H1 (cell line): ENCODE measurements around the gene EGFR. TPM values are rescaled to one million over a fixed set of nuclear protein-coding genes. Genes with fewer than 3 reads are reported as not detected.

ENCODE experiments used
- CTCF ChIA-PET: fragments of 300-600 bp; sonication (Branson Sonifier 250); formaldehyde crosslinking; loops from one replicate; lab custom pipeline; 2021; ENCODE audit not compliant: partially characterized antibody; lab: Charles Lee
- POLR2A ChIA-PET: fragments of 300-600 bp; sonication (Branson Sonifier 250); formaldehyde crosslinking; loops from one replicate; lab custom pipeline; 2021; ENCODE audit warnings: inconsistent platforms; ENCODE audit not compliant: partially characterized antibody; lab: Charles Lee
- DNase-seq, 2 experiments: peaks; one replicate each; pipeline versions ENCODE4 v3.0.0 to v3.0.0-alpha.2; 2010 to 2022; ENCODE audit warnings: low spot score in 2 of 2, low read depth in 1 of 2, mixed read lengths in 1 of 2
- FAIRE-seq: peaks from 2 replicates; lab custom pipeline; 2011; peaks lifted over from hg19 to GRCh38; lab: Jason Lieb, UNC
- H2AFZ ChIP-seq: 2 replicates; pipeline ENCODE4 v1.8.1; 2012; ENCODE audit warnings: low read length, inconsistent platforms
- H2AK5ac ChIP-seq: 2 replicates; pipeline ENCODE4 v1.6.1; 2013; ENCODE audit warnings: low read depth, low read length
- H2BK120ac ChIP-seq: replicated peaks from 2 replicates; pipeline ENCODE3; 2013; ENCODE audit warnings: low read depth, low read length, inconsistent platforms
- H2BK12ac ChIP-seq: 2 replicates; pipeline ENCODE4 v1.6.1; 2013; ENCODE audit warnings: low read depth, low read length
- H2BK15ac ChIP-seq: 2 replicates; pipeline ENCODE4 v1.6.1; 2013; ENCODE audit warnings: low read length
- H2BK20ac ChIP-seq: 2 replicates; pipeline ENCODE4 v1.6.1; 2013; ENCODE audit warnings: low read length
- H2BK5ac ChIP-seq: 2 replicates; pipeline ENCODE4 v1.6.1; 2013; ENCODE audit warnings: low read depth, low read length
- H3K14ac ChIP-seq: 2 replicates; pipeline ENCODE4 v1.6.1; 2013; ENCODE audit warnings: inconsistent platforms; ENCODE audit not compliant: insufficient read length
- H3K18ac ChIP-seq: 2 replicates; pipeline ENCODE4 v1.6.1; 2013; ENCODE audit warnings: low read length; ENCODE audit errors: extremely low read depth
- H3K23ac ChIP-seq: 2 replicates; pipeline ENCODE4 v1.6.1; 2013; ENCODE audit warnings: inconsistent platforms; ENCODE audit not compliant: insufficient read length
- H3K23me2 ChIP-seq: 2 replicates; pipeline ENCODE4 v1.6.1; 2013; ENCODE audit warnings: low read depth, low read length
- H3K27ac ChIP-seq: 2 replicates; pipeline ENCODE4 v1.6.1; 2011; ENCODE audit warnings: low read depth, low read length, inconsistent platforms
- H3K27me3 ChIP-seq, 4 experiments: replicated peaks in 1 of 4; 1 replicate in 1 of 4; 2 replicates in 3 of 4; pipeline versions ENCODE4 v1.6.1 to v1.8.1; 2011 to 2013; ENCODE audit warnings: low read length in 3 of 4, mild to moderate bottlenecking in 3 of 4, inconsistent platforms in 2 of 4, mixed read lengths in 2 of 4, moderate library complexity in 1 of 4; ENCODE audit not compliant: control insufficient read depth in 3 of 4, insufficient read depth in 3 of 4; ENCODE audit errors: extremely low read depth in 1 of 4
- H3K36me3 ChIP-seq, 4 experiments: 2 replicates each; pipeline versions ENCODE4 v1.6.1 to v1.8.1; 2011 to 2013; ENCODE audit warnings: mild to moderate bottlenecking in 4 of 4, low read length in 3 of 4, moderate library complexity in 2 of 4, control low read depth in 1 of 4, inconsistent platforms in 1 of 4; ENCODE audit not compliant: insufficient read depth in 4 of 4, control insufficient read depth in 2 of 4
- H3K4ac ChIP-seq: replicated peaks from 2 replicates; pipeline ENCODE3; 2013; ENCODE audit warnings: low read length, low read depth, mixed read lengths, inconsistent platforms; ENCODE audit not compliant: insufficient read length
- H3K4me1 ChIP-seq, 4 experiments: replicated peaks in 1 of 4; 1 replicate in 1 of 4; 2 replicates in 3 of 4; pipeline versions ENCODE4 v1.6.1 to v1.8.1; 2011 to 2013; ENCODE audit warnings: low read length in 3 of 4, inconsistent platforms in 2 of 4, mixed read lengths in 1 of 4; ENCODE audit not compliant: insufficient read depth in 4 of 4, control insufficient read depth in 3 of 4
- H3K4me2 ChIP-seq, 2 experiments: 2 replicates each; pipeline versions ENCODE4 v1.6.1 to v1.8.1; 2011 to 2013; ENCODE audit warnings: low read depth in 2 of 2, low read length in 2 of 2, control low read depth in 1 of 2, inconsistent platforms in 1 of 2, mild to moderate bottlenecking in 1 of 2; ENCODE audit not compliant: insufficient read depth in 1 of 2
- H3K4me3 ChIP-seq, 4 experiments: fragments of 200-600, 300-600 bp in 1 of 4; sonication (generic), shearing (Covaris generic), sonication (Bioruptor Twin) in 1 of 4; 2 replicates each; pipeline versions ENCODE4 v1.5.1 to v1.8.1; 2011 to 2016; ENCODE audit warnings: low read length in 4 of 4, low read depth in 3 of 4, control low read depth in 2 of 4, inconsistent platforms in 2 of 4, mild to moderate bottlenecking in 2 of 4, mixed read lengths in 1 of 4, moderate library complexity in 1 of 4; ENCODE audit not compliant: insufficient read depth in 2 of 4; ENCODE audit errors: extremely low read depth in 1 of 4
- H3K56ac ChIP-seq: replicated peaks from 2 replicates; pipeline ENCODE3; 2013; ENCODE audit warnings: low read depth, mild to moderate bottlenecking, mixed read lengths, low read length, inconsistent platforms; ENCODE audit not compliant: insufficient read length
- H3K79me1 ChIP-seq: 2 replicates; pipeline ENCODE4 v1.6.1; 2013; ENCODE audit warnings: low read depth, low read length, control low read depth
- H3K79me2 ChIP-seq, 2 experiments: 2 replicates each; pipeline versions ENCODE4 v1.6.1 to v1.8.1; 2012 to 2013; ENCODE audit warnings: low read length in 2 of 2, mild to moderate bottlenecking in 2 of 2, inconsistent platforms in 1 of 2; ENCODE audit not compliant: insufficient read depth in 2 of 2, control insufficient read depth in 1 of 2
- H3K9ac ChIP-seq, 4 experiments: replicated peaks in 1 of 4; 1 replicate in 1 of 4; 2 replicates in 3 of 4; pipeline versions ENCODE4 v1.6.1 to v1.8.1; 2011 to 2013; ENCODE audit warnings: low read depth in 3 of 4, low read length in 3 of 4, control low read depth in 2 of 4, mild to moderate bottlenecking in 2 of 4, moderate library complexity in 2 of 4, inconsistent platforms in 1 of 4; ENCODE audit errors: extremely low read depth in 1 of 4
- H3K9me3 ChIP-seq, 2 experiments: 2 replicates each; pipeline versions ENCODE4 v1.6.1 to v1.8.1; 2012 to 2013; ENCODE audit warnings: mild to moderate bottlenecking in 2 of 2, moderate library complexity in 2 of 2, control low read depth in 1 of 2, inconsistent platforms in 1 of 2, low read depth in 1 of 2, low read length in 1 of 2, mixed read lengths in 1 of 2; ENCODE audit not compliant: insufficient read depth in 2 of 2
- H4K20me1 ChIP-seq, 2 experiments: replicated peaks in 1 of 2; 2 replicates each; pipeline versions ENCODE3 to v1.8.1; 2011 to 2013; ENCODE audit warnings: inconsistent platforms in 2 of 2, low read length in 2 of 2, mild to moderate bottlenecking in 1 of 2; ENCODE audit not compliant: insufficient read depth in 2 of 2, control insufficient read depth in 1 of 2
- H4K5ac ChIP-seq: 2 replicates; pipeline ENCODE4 v1.6.1; 2013; ENCODE audit warnings: low read length, low read depth, mixed read lengths, inconsistent platforms; ENCODE audit not compliant: insufficient read length
- H4K8ac ChIP-seq: 2 replicates; pipeline ENCODE4 v1.8.0; 2013; ENCODE audit warnings: mild to moderate bottlenecking, moderate library complexity, low read length, inconsistent platforms; ENCODE audit not compliant: insufficient read depth; ENCODE audit errors: extremely low read depth
- H4K91ac ChIP-seq: replicated peaks from 2 replicates; pipeline ENCODE3; 2013; ENCODE audit warnings: low read length, mixed read lengths, inconsistent platforms; ENCODE audit not compliant: insufficient read length
- CTBP2 ChIP-seq: IDR thresholded peaks from 2 replicates; pipeline ENCODE4 v1.7.0; 2011; ENCODE audit warnings: borderline replicate concordance, mild to moderate bottlenecking, moderate library complexity, mixed read lengths, low read length; ENCODE audit not compliant: insufficient read depth, insufficient read length
- CTCF ChIP-seq, 3 experiments: IDR thresholded peaks; 1 replicate in 2 of 3; 2 replicates in 1 of 3; pipeline versions ENCODE4 v1.5.1 to v1.6.1; 2011; ENCODE audit warnings: low read length in 3 of 3, mild to moderate bottlenecking in 3 of 3, inconsistent platforms in 2 of 3, low read depth in 1 of 3, moderate library complexity in 1 of 3; ENCODE audit not compliant: insufficient read depth in 1 of 3; ENCODE audit errors: control extremely low read depth in 1 of 3
- HDAC2 ChIP-seq, 2 experiments: fragments of 300-600 bp in 1 of 2; sonication (generic) in 1 of 2; IDR thresholded peaks; 2 replicates each; pipeline ENCODE4 v1.6.1; 2011 to 2012; ENCODE audit warnings: low read depth in 2 of 2, low read length in 2 of 2, mild to moderate bottlenecking in 2 of 2, moderate library complexity in 2 of 2, borderline replicate concordance in 1 of 2, inconsistent platforms in 1 of 2
- KDM4A ChIP-seq: IDR thresholded peaks from one replicate; pipeline ENCODE4 v1.7.1; 2012; ENCODE audit warnings: low read depth, mild to moderate bottlenecking, moderate library complexity, low read length, inconsistent platforms; ENCODE audit not compliant: severe bottlenecking
- KDM5A ChIP-seq: fragments of 200-600 bp; IDR thresholded peaks from 2 replicates; pipeline ENCODE4 v1.7.1; 2012; ENCODE audit warnings: mild to moderate bottlenecking, low read length, inconsistent platforms, mixed read lengths
- PHF8 ChIP-seq: fragments of 200-600 bp; sonication (generic); conservative IDR thresholded peaks from 2 replicates; pipeline ENCODE4 v1.7.1; 2012; ENCODE audit warnings: low read depth, mild to moderate bottlenecking, inconsistent platforms, low read length, moderate library complexity
- POLR2AphosphoS5 ChIP-seq: IDR thresholded peaks from 2 replicates; pipeline ENCODE4 v1.6.1; 2011; ENCODE audit warnings: low read depth, low read length
- RAD21 ChIP-seq, 2 experiments: IDR thresholded peaks in 1 of 2; conservative IDR thresholded peaks in 1 of 2; 2 replicates each; pipeline ENCODE4 v1.6.1; 2011; ENCODE audit warnings: low read depth in 2 of 2, low read length in 2 of 2, improper control_type of control experiment in 1 of 2, inconsistent platforms in 1 of 2, mild to moderate bottlenecking in 1 of 2, moderate library complexity in 1 of 2
- SIX5 ChIP-seq: IDR thresholded peaks from 2 replicates; pipeline ENCODE4 v1.6.1; 2011; ENCODE audit warnings: mild to moderate bottlenecking, low read depth, low read length
- SRF ChIP-seq: IDR thresholded peaks from 2 replicates; pipeline ENCODE4 v1.6.1; 2011; ENCODE audit warnings: mild to moderate bottlenecking, low read depth, low read length, moderate library complexity
- TCF12 ChIP-seq: IDR thresholded peaks from 2 replicates; pipeline ENCODE4 v1.6.1; 2011; ENCODE audit warnings: low read depth, mild to moderate bottlenecking, low read length
- whole genome bisulfite sequencing, 2 experiments: shearing (Covaris generic) in 1 of 2; methylation state at CpG; one replicate each; pipeline versions ENCODE4 v1.1.6 to v1.1.7; 2013 to 2015; ENCODE audit warnings: low lambda C conversion rate in 2 of 2, mixed read lengths in 2 of 2, inconsistent platforms in 1 of 2, low coverage in 1 of 2, missing lambda C conversion rate in 1 of 2; ENCODE audit not compliant: insufficient replicate concordance in 2 of 2, insufficient coverage in 1 of 2, insufficient read length in 1 of 2; ENCODE audit errors: extremely low coverage in 1 of 2, missing lambda C conversion rate in 1 of 2; 5-methylcytosine and 5-hydroxymethylcytosine counted together
- polyA plus RNA-seq, 7 experiments: library from polyadenylated mRNA; depleted of rRNA in 3 of 7; stranded (reverse) in 5 of 7; unstranded in 2 of 7; fragments of >200 nt in 5 of 7; fragments of 200-250 nt in 2 of 7; gene quantifications; 1 replicate in 5 of 7; 2 replicates in 1 of 7; 4 replicates in 1 of 7; pipeline versions ENCODE4 v1.2.1 to v1.2.3, GENCODE V29; 2011 to 2013; ENCODE audit warnings: missing spikeins in 2 of 7, mixed read lengths in 2 of 7
- total RNA-seq: library from RNA; stranded (reverse); fragmentation: NEBNext Ultra II Directional; extraction: Animal tissue kit (Norgen Biotek cat#: 25700); gene quantifications from 2 replicates; pipeline ENCODE4 v1.2.1, GENCODE V29; 2021

EGFR gene
- total and polyA plus RNA-seq, 2 of the 8 experiments (the other 6 are each of a cell fraction or from before 2014, with no cell fraction given) = 1.9 to 5.8 TPM

- no peak overlapping the region for H2BK12ac ChIP-seq
- H3K18ac ChIP-seq = no peak overlapping the region
- ChIA-PET CTCF (interaction anchor here (0.8 to 1.0 kb wide), 3 partner anchors 139 to 239 kb away, joined by 3 to 4 read pairs (median 3); no protein-coding TSS in a partner anchor), POLR2A (no interaction called here)
- H3K4me3 ChIP-seq = no peak overlapping the region
- no peak overlapping the region for H3K27ac ChIP-seq
- no peaks in the 10 kb centered on the region for H3K79me1 ChIP-seq
- no peak overlapping the region for H3K14ac ChIP-seq
- no peak overlapping the region for H2BK20ac ChIP-seq
- no peak overlapping the region for H3K56ac ChIP-seq
- H3K79me2 ChIP-seq = no peaks in the 10 kb centered on the region
- no peak overlapping the region for H4K5ac ChIP-seq
- no peak overlapping the region for H3K23ac ChIP-seq
- no peak overlapping the region for H2AK5ac ChIP-seq
- H2AFZ ChIP-seq = no peak overlapping the region
- peaks cover 0 to 8% (median 3%) of the 10 kb centered on the region in 4 experiments; a peak in 4 of 7 replicates for H3K4me1 ChIP-seq
- no peak overlapping the region for H2BK5ac ChIP-seq
- no peak overlapping the region for H3K9ac ChIP-seq
- no peaks in the 10 kb centered on the region for H3K36me3 ChIP-seq
- no peak overlapping the region for H3K4ac ChIP-seq
- H3K9me3 ChIP-seq = no peaks in the 10 kb centered on the region
- H3K4me2 ChIP-seq = no peak overlapping the region
- H4K20me1 ChIP-seq = no peaks in the 10 kb centered on the region
- no peak overlapping the region for H4K8ac ChIP-seq
- peaks cover 9% of the 10 kb centered on the region; the same call in 1 of the 2 replicates for H3K23me2 ChIP-seq
- 85% methylated on average over 3 of the region's 3 CpGs; no CpG with 5 or more reads in 1 of the 2 experiments for WGBS, 2 experiments
- no peak overlapping the region for H4K91ac ChIP-seq
- FAIRE-seq = no peak
- H2BK120ac ChIP-seq = no peak overlapping the region
- no peak for DNase-seq
- H2BK15ac ChIP-seq = no peak overlapping the region
- peaks cover 16 to 52% (median 38%) of the 10 kb centered on the region in 4 experiments for H3K27me3 ChIP-seq
- TF ChIP-seq KDM4A (no peak), TCF12 (no peak), KDM5A (no peak), POLR2AphosphoS5 (no peak), SRF (no peak), SIX5 (no peak), PHF8 (no peak), RAD21 (IDR thresholded peaks at IDR 0.05 in 1 of 2, conservative IDR thresholded peaks at IDR 0.05 in 1 of 2; ENCODE audit: low read depth in 2 of 2, low read length in 2 of 2) (no peak), HDAC2 (IDR thresholded peaks at IDR 0.05; ENCODE audit: borderline replicate concordance in 1 of 2, low read depth in 2 of 2, low read length in 2 of 2) (no peak), CTCF (IDR thresholded peaks at IDR 0.05; ENCODE audit: control extremely low read depth in 1 of 3, insufficient read depth in 1 of 3, low read depth in 1 of 3, low read length in 3 of 3) (no peak), CTBP2 (no peak)
Observed at GRCh38 chr7:55016746-55017090, 2.1 kb upstream of the EGFR start.
